ENCODE measurements around the gene ARSI.

The ARSI gene

DNA sequence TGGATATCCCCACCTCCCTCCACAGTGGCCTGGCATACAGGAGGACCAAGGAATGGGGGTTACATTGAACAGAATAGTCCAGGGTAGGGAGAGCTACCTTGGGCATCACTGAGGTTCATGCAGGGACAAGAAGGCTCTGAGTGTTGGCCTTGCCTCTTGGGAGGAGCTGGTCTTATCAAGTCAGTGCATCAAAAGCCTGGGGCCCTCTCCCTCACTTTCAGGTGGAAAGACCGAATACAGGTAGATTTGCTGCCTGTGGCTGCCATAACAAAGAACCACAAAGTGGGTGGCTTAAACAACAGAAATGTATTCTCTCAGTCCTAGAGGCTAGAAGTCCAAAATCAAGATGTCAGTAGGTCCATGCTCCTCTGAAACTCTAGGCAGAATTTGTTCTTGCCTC is 18.5 kb upstream of the ARSI start:
- no peak overlapping the region for H2AFZ ChIP-seq (ENCODE audit: low read length)
- no CpG with 5 or more reads among the region's 1 CpG for WGBS, 2 donors (ENCODE audit: extremely low coverage in 2 of 2, insufficient read length in 2 of 2, insufficient replicate concordance in 1 of 2)
- no peaks in the 10 kb centered on the region for H3K79me1 ChIP-seq (ENCODE audit: low read depth, low read length)
- no peak overlapping the region for H3K23ac ChIP-seq (ENCODE audit: low read depth, low read length, poor library complexity)
- no peak overlapping the region for H3K18ac ChIP-seq (ENCODE audit: low read length)
- H4K91ac ChIP-seq (ENCODE audit: low read depth, low read length, poor library complexity): no peak overlapping the region
- no peak overlapping the region for H3K9ac ChIP-seq (ENCODE audit: low read depth, low read length, poor library complexity)
- H2AK5ac ChIP-seq (ENCODE audit: low read depth, low read length): no peak overlapping the region
- no peak overlapping the region for H3K4me2 ChIP-seq (ENCODE audit: insufficient read depth, low read length, poor library complexity, severe bottlenecking)
- H3K14ac ChIP-seq (ENCODE audit: low read length): no peak overlapping the region
- H4K8ac ChIP-seq (ENCODE audit: low read depth, low read length): no peak overlapping the region
- no peak overlapping the region for H2BK5ac ChIP-seq (ENCODE audit: low read length)
- no peak overlapping the region for H3K4me3 ChIP-seq (ENCODE audit: low read length in 2 of 2)
- no peak overlapping the region for H2BK12ac ChIP-seq (ENCODE audit: low read length)
- DNase-seq (ENCODE audit: low spot score): no peak
- H2BK120ac ChIP-seq (ENCODE audit: low read depth, low read length): no peak overlapping the region
- no peak overlapping the region for H2BK15ac ChIP-seq (ENCODE audit: low read length)
- no peak overlapping the region for H3K27ac ChIP-seq (replicated peaks; ENCODE audit: low read length)
- no peaks in the 10 kb centered on the region for H3K36me3 ChIP-seq (replicated peaks in 1 of 2; ENCODE audit: control insufficient read depth in 2 of 2, insufficient read depth in 2 of 2, low read length in 2 of 2)
- no peaks in the 10 kb centered on the region for H3K27me3 ChIP-seq (ENCODE audit: control insufficient read depth in 3 of 3, insufficient read depth in 3 of 3, low read depth in 1 of 3, low read length in 3 of 3)
- H3K9me3 ChIP-seq (replicated peaks in 1 of 2; ENCODE audit: control insufficient read depth in 2 of 2, insufficient read depth in 1 of 2, low read depth in 1 of 2, low read length in 2 of 2): no peaks in the 10 kb centered on the region
- peaks cover 24 to 33% of the 10 kb centered on the region in 2 donors for H3K4me1 ChIP-seq (ENCODE audit: control insufficient read depth in 2 of 2, insufficient read depth in 1 of 2, low read depth in 1 of 2, low read length in 2 of 2)
- H3K4ac ChIP-seq (ENCODE audit: low read length): no peak overlapping the region

DNA sequence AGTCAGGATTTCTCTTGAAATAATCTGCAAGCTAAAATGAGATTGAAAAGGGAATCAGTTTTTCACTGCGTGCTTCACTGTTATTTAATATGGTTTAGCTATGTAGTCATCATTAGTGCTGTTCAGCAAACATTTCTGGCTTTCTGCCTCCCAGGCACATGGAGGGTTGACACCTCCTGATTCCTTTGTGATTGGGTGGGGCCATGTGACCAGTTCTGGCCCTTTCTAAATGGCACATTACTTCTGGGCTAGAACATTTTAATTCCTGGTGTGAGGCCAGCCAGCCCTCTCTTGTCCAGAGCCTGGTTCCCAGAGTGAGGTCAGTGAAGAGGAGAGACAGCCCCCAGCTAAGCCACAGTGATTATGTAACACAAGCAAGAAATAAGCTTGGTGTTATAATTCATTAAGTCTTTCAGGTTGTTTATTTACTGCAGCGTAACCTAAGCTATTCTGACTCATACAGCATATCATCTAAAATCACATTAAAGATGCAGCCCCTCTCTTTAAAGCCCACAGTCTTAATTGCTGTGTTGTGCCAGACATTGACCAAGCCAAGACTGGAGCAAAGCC is 17.4 kb upstream of the ARSI start:
- no peaks in the 10 kb centered on the region for H3K36me3 ChIP-seq (replicated peaks in 1 of 2; ENCODE audit: control insufficient read depth in 2 of 2, insufficient read depth in 2 of 2, low read length in 2 of 2)
- no peak overlapping the region for H4K91ac ChIP-seq (ENCODE audit: low read depth, low read length, poor library complexity)
- peaks cover 24 to 33% of the 10 kb centered on the region in 2 donors for H3K4me1 ChIP-seq (ENCODE audit: control insufficient read depth in 2 of 2, insufficient read depth in 1 of 2, low read depth in 1 of 2, low read length in 2 of 2)
- no peaks in the 10 kb centered on the region for H3K9me3 ChIP-seq (replicated peaks in 1 of 2; ENCODE audit: control insufficient read depth in 2 of 2, insufficient read depth in 1 of 2, low read depth in 1 of 2, low read length in 2 of 2)
- no peak overlapping the region for H3K9ac ChIP-seq (ENCODE audit: low read depth, low read length, poor library complexity)
- H2BK15ac ChIP-seq (ENCODE audit: low read length): no peak overlapping the region
- no peak overlapping the region for H4K8ac ChIP-seq (ENCODE audit: low read depth, low read length)
- H3K79me1 ChIP-seq (ENCODE audit: low read depth, low read length): no peaks in the 10 kb centered on the region
- H2BK12ac ChIP-seq (ENCODE audit: low read length): no peak overlapping the region
- peak overlapping the region; percentile 42 for H3K27ac ChIP-seq (replicated peaks; ENCODE audit: low read length)
- no peaks in the 10 kb centered on the region for H3K27me3 ChIP-seq (ENCODE audit: control insufficient read depth in 3 of 3, insufficient read depth in 3 of 3, low read depth in 1 of 3, low read length in 3 of 3)
- no CpG with 5 or more reads among the region's 2 CpGs for WGBS, 2 donors (ENCODE audit: extremely low coverage in 2 of 2, insufficient read length in 2 of 2, insufficient replicate concordance in 1 of 2)
- H3K4me2 ChIP-seq (ENCODE audit: insufficient read depth, low read length, poor library complexity, severe bottlenecking): no peak overlapping the region
- no peak for DNase-seq (ENCODE audit: low spot score)
- no peak overlapping the region for H2BK120ac ChIP-seq (ENCODE audit: low read depth, low read length)
- H3K14ac ChIP-seq (ENCODE audit: low read length): no peak overlapping the region
- H3K23ac ChIP-seq (ENCODE audit: low read depth, low read length, poor library complexity): no peak overlapping the region
- no peak overlapping the region for H3K4ac ChIP-seq (ENCODE audit: low read length)
- no peak overlapping the region for H2BK5ac ChIP-seq (ENCODE audit: low read length)
- H3K18ac ChIP-seq (ENCODE audit: low read length): no peak overlapping the region
- H3K4me3 ChIP-seq (ENCODE audit: low read length in 2 of 2): no peak overlapping the region
- H2AK5ac ChIP-seq (ENCODE audit: low read depth, low read length): no peak overlapping the region
- peak overlapping the region; percentile 40 for H2AFZ ChIP-seq (ENCODE audit: low read length)

GRCh38 chr5:150319484-150319790 is 16.7 kb upstream of the ARSI start:
- no peak overlapping the region for H3K9ac ChIP-seq (ENCODE audit: low read depth, low read length, poor library complexity)
- no peak for DNase-seq (ENCODE audit: low spot score)
- H3K4ac ChIP-seq (ENCODE audit: low read length): no peak overlapping the region
- H3K18ac ChIP-seq (ENCODE audit: low read length): peak overlapping the region; percentile 38
- H3K27me3 ChIP-seq (ENCODE audit: control insufficient read depth in 3 of 3, insufficient read depth in 3 of 3, low read depth in 1 of 3, low read length in 3 of 3): no peaks in the 10 kb centered on the region
- H3K27ac ChIP-seq (replicated peaks; ENCODE audit: low read length): no peak overlapping the region
- H4K8ac ChIP-seq (ENCODE audit: low read depth, low read length): no peak overlapping the region
- H2AFZ ChIP-seq (ENCODE audit: low read length): peak overlapping the region; percentile 3
- H4K91ac ChIP-seq (ENCODE audit: low read depth, low read length, poor library complexity): no peak overlapping the region
- no peaks in the 10 kb centered on the region for H3K9me3 ChIP-seq (replicated peaks in 1 of 2; ENCODE audit: control insufficient read depth in 2 of 2, insufficient read depth in 1 of 2, low read depth in 1 of 2, low read length in 2 of 2)
- H2BK120ac ChIP-seq (ENCODE audit: low read depth, low read length): no peak overlapping the region
- peak overlapping the region; percentile 51 for H2AK5ac ChIP-seq (ENCODE audit: low read depth, low read length)
- no peak overlapping the region for H2BK5ac ChIP-seq (ENCODE audit: low read length)
- H3K4me3 ChIP-seq (ENCODE audit: low read length in 2 of 2): no peak overlapping the region
- no peaks in the 10 kb centered on the region for H3K79me1 ChIP-seq (ENCODE audit: low read depth, low read length)
- H3K36me3 ChIP-seq (replicated peaks in 1 of 2; ENCODE audit: control insufficient read depth in 2 of 2, insufficient read depth in 2 of 2, low read length in 2 of 2): no peaks in the 10 kb centered on the region
- H3K23ac ChIP-seq (ENCODE audit: low read depth, low read length, poor library complexity): no peak overlapping the region
- WGBS, 2 donors (ENCODE audit: extremely low coverage in 2 of 2, insufficient read length in 2 of 2, insufficient replicate concordance in 1 of 2): no CpG with 5 or more reads among the region's 6 CpGs
- no peak overlapping the region for H2BK15ac ChIP-seq (ENCODE audit: low read length)
- no peak overlapping the region for H3K14ac ChIP-seq (ENCODE audit: low read length)
- no peak overlapping the region for H2BK12ac ChIP-seq (ENCODE audit: low read length)
- H3K4me1 ChIP-seq (ENCODE audit: control insufficient read depth in 2 of 2, insufficient read depth in 1 of 2, low read depth in 1 of 2, low read length in 2 of 2): peaks cover 24 to 33% of the 10 kb centered on the region in 2 donors
- no peak overlapping the region for H3K4me2 ChIP-seq (ENCODE audit: insufficient read depth, low read length, poor library complexity, severe bottlenecking)

GRCh38 chr5:150318613-150319483 is 16.1 kb upstream of the ARSI start:
- H3K4ac ChIP-seq (ENCODE audit: low read length): peak overlapping the region; percentile 85
- peak overlapping the region; percentile 85 for H3K18ac ChIP-seq (ENCODE audit: low read length)
- no peak overlapping the region for H3K4me2 ChIP-seq (ENCODE audit: insufficient read depth, low read length, poor library complexity, severe bottlenecking)
- no peak overlapping the region for H2BK5ac ChIP-seq (ENCODE audit: low read length)
- H3K23ac ChIP-seq (ENCODE audit: low read depth, low read length, poor library complexity): peak overlapping the region; percentile 86
- peak overlapping the region; percentile 78 for H3K14ac ChIP-seq (ENCODE audit: low read length)
- no peak overlapping the region for H3K4me3 ChIP-seq (ENCODE audit: low read length in 2 of 2)
- peak overlapping the region; percentile 70 for H2BK15ac ChIP-seq (ENCODE audit: low read length)
- no peak overlapping the region for H2BK120ac ChIP-seq (ENCODE audit: low read depth, low read length)
- H3K9me3 ChIP-seq (replicated peaks in 1 of 2; ENCODE audit: control insufficient read depth in 2 of 2, insufficient read depth in 1 of 2, low read depth in 1 of 2, low read length in 2 of 2): no peaks in the 10 kb centered on the region
- no peaks in the 10 kb centered on the region for H3K36me3 ChIP-seq (replicated peaks in 1 of 2; ENCODE audit: control insufficient read depth in 2 of 2, insufficient read depth in 2 of 2, low read length in 2 of 2)
- H3K27ac ChIP-seq (replicated peaks; ENCODE audit: low read length): peak overlapping the region; percentile 11
- no peak for DNase-seq (ENCODE audit: low spot score)
- peak overlapping the region; percentile 51 for H2AK5ac ChIP-seq (ENCODE audit: low read depth, low read length)
- WGBS, 2 donors (ENCODE audit: extremely low coverage in 2 of 2, insufficient read length in 2 of 2, insufficient replicate concordance in 1 of 2): no CpG with 5 or more reads among the region's 9 CpGs
- H4K91ac ChIP-seq (ENCODE audit: low read depth, low read length, poor library complexity): no peak overlapping the region
- H4K8ac ChIP-seq (ENCODE audit: low read depth, low read length): no peak overlapping the region
- H2BK12ac ChIP-seq (ENCODE audit: low read length): peak overlapping the region; percentile 87
- peak overlapping the region; percentile 3 for H2AFZ ChIP-seq (ENCODE audit: low read length)
- H3K9ac ChIP-seq (ENCODE audit: low read depth, low read length, poor library complexity): no peak overlapping the region
- peaks cover 24 to 33% of the 10 kb centered on the region in 2 donors for H3K4me1 ChIP-seq (ENCODE audit: control insufficient read depth in 2 of 2, insufficient read depth in 1 of 2, low read depth in 1 of 2, low read length in 2 of 2)
- H3K79me1 ChIP-seq (ENCODE audit: low read depth, low read length): no peaks in the 10 kb centered on the region
- H3K27me3 ChIP-seq (ENCODE audit: control insufficient read depth in 3 of 3, insufficient read depth in 3 of 3, low read depth in 1 of 3, low read length in 3 of 3): no peaks in the 10 kb centered on the region

All from neuronal stem cell (in vitro differentiated cells).